GM08714 (cell line): ENCODE data around the gene TUBGCP3.

Experiments used
- H3K4me3 ChIP-seq: fragments of 200-500 bp; sonication (Bioruptor generic); 2 replicates; pipeline ENCODE4 v1.5.1; 2014; ENCODE audit warnings: mild to moderate bottlenecking, low read length, inconsistent platforms
- ZNF274 ChIP-seq: IDR thresholded peaks from 2 replicates; pipeline ENCODE4 v1.6.1; 2012; ENCODE audit warnings: mild to moderate bottlenecking, low read depth, low read length

Gene TUBGCP3

GRCh38 chr13:112545856-112546255 lies 42.1 kb downstream of the TUBGCP3 start:
- no peak for TF ChIP-seq ZNF274
- no peak overlapping the region for H3K4me3 ChIP-seq

GRCh38 chr13:112532837-112533745 lies 54.9 kb downstream of the TUBGCP3 start:
- H3K4me3 ChIP-seq: no peak overlapping the region

GRCh38 chr13:112531263-112531794 lies 56.6 kb downstream of the TUBGCP3 start:
- no peak overlapping the region for H3K4me3 ChIP-seq
- no peak for TF ChIP-seq ZNF274

More at GRCh38 chr13:112532837-112533745, 54.9 kb downstream of the TUBGCP3 start:
- TF ChIP-seq ZNF274: no peak

GRCh38 chr13:112530861-112531260 lies 57.1 kb downstream of the TUBGCP3 start:
- H3K4me3 ChIP-seq: no peak overlapping the region
- no peak for TF ChIP-seq ZNF274

- no peak overlapping the region for H3K4me3 ChIP-seq
- no peak for TF ChIP-seq ZNF274
Measured at GRCh38 chr13:112529216-112529615, 58.7 kb downstream of the TUBGCP3 start.

GRCh38 chr13:112526146-112526853 lies 61.7 kb downstream of the TUBGCP3 start:
- TF ChIP-seq ZNF274: no peak
- H3K4me3 ChIP-seq: no peak overlapping the region

- TF ChIP-seq ZNF274: no peak
- no peak overlapping the region for H3K4me3 ChIP-seq
Measured at GRCh38 chr13:112525356-112525945, 62.5 kb downstream of the TUBGCP3 start.

GRCh38 chr13:112522578-112522977 lies 65.4 kb downstream of the TUBGCP3 start:
- no peak overlapping the region for H3K4me3 ChIP-seq
- TF ChIP-seq ZNF274: no peak

GRCh38 chr13:112521073-112521685 lies 66.8 kb downstream of the TUBGCP3 start:
- TF ChIP-seq ZNF274: no peak

GRCh38 chr13:112519517-112520060 lies 68.4 kb downstream of the TUBGCP3 start:
- no peak for TF ChIP-seq ZNF274
- no peak overlapping the region for H3K4me3 ChIP-seq

More at GRCh38 chr13:112521073-112521685, 66.8 kb downstream of the TUBGCP3 start:
- H3K4me3 ChIP-seq: no peak overlapping the region

GRCh38 chr13:112516218-112516617 lies 71.7 kb downstream of the TUBGCP3 start:
- H3K4me3 ChIP-seq: no peak overlapping the region
- TF ChIP-seq ZNF274: no peak

- no peak for TF ChIP-seq ZNF274
- H3K4me3 ChIP-seq: no peak overlapping the region
Measured at GRCh38 chr13:112513761-112514160, 74.2 kb downstream of the TUBGCP3 start.

- H3K4me3 ChIP-seq: no peak overlapping the region
- no peak for TF ChIP-seq ZNF274
Measured at GRCh38 chr13:112510987-112511685, 76.8 kb downstream of the TUBGCP3 start.
